Loucy (cell line): ENCODE results near the gene ANKRD39.

ENCODE experiments used
- EZH2phosphoT487 ChIP-seq: fragments of 200-600 bp; IDR thresholded peaks from 2 replicates; pipeline ENCODE4 v1.6.1; 2018; ENCODE audit warnings: antibody characterized with exemption, mild to moderate bottlenecking, moderate library complexity, borderline replicate concordance
- TF ChIP-seq, protein P1 (sequence below): fragments of 200-600 bp; sonication (generic); conservative IDR thresholded peaks from 2 replicates; pipeline ENCODE4 v1.5.1; 2014; ENCODE audit warnings: mild to moderate bottlenecking, antibody characterized with exemption, low read length

DNA sequence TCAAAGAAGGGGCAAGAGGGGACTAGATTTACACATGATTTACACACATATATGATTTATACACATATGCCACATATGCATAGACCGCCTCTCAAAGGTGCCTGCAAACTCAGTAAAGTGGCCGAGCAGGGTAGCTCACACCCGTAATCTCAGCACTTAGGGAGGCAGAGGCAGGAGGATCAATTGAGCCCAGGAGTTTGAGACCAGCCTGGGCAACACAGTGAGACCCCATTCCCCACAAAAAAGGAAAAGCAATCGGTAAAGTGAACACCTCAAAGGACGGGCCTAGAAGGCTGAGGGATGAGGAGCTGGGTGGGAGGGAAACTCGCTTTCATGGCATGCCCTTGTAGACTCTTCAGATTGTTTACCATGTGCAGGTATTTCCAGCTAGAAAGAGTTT lies 5.1 kb downstream of the ANKRD39 start:
- TF ChIP-seq, protein P1, sequence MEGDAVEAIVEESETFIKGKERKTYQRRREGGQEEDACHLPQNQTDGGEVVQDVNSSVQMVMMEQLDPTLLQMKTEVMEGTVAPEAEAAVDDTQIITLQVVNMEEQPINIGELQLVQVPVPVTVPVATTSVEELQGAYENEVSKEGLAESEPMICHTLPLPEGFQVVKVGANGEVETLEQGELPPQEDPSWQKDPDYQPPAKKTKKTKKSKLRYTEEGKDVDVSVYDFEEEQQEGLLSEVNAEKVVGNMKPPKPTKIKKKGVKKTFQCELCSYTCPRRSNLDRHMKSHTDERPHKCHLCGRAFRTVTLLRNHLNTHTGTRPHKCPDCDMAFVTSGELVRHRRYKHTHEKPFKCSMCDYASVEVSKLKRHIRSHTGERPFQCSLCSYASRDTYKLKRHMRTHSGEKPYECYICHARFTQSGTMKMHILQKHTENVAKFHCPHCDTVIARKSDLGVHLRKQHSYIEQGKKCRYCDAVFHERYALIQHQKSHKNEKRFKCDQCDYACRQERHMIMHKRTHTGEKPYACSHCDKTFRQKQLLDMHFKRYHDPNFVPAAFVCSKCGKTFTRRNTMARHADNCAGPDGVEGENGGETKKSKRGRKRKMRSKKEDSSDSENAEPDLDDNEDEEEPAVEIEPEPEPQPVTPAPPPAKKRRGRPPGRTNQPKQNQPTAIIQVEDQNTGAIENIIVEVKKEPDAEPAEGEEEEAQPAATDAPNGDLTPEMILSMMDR: no peak
- no peak for TF ChIP-seq EZH2phosphoT487
